Cortex of kidney (tissue), 1 donor: Measurements from ENCODE around the gene ARFIP1.
"Not testable (repeated sequence)": the region's sequence is repeated elsewhere in the genome, so short reads cannot be mapped to it uniquely, and the experiment has no call there.

Experiments
- DNase-seq: peaks from one replicate; lab custom pipeline; 2025; lab: John Stamatoyannopoulos, UW

The ARFIP1 gene

GRCh38 chr4:152779513-152780266 is at the start of gene ARFIP1, which contains the start of gene TIGD4:
Gene ARFIP1, plus strand, starts transcription at chr4:152779954. Its CDS starts 49,680 bp downstream, at chr4:152829634.
Gene TIGD4, minus strand, starts transcription at chr4:152779730. Its CDS starts 8,726 bp downstream, at chr4:152771004.
- peak; percentile 85 for DNase-seq

- DNase-seq = no peak
These were observed 47.8 kb upstream of the ARFIP1 start for GRCh38 chr4:152731997-152732396.

GRCh38 chr4:152734015-152734698 is 45.6 kb upstream of the ARFIP1 start:
- no peak for DNase-seq

- DNase-seq = no peak
These were observed 45.1 kb upstream of the ARFIP1 start for GRCh38 chr4:152734699-152735050.

- no peak for DNase-seq
These were observed 44.3 kb upstream of the ARFIP1 start for GRCh38 chr4:152735396-152735859.

GRCh38 chr4:152735906-152736305 is 43.8 kb upstream of the ARFIP1 start:
- DNase-seq = no peak

GRCh38 chr4:152738827-152739226 is 40.9 kb upstream of the ARFIP1 start:
- DNase-seq = no peak

GRCh38 chr4:152747444-152747843 is 32.3 kb upstream of the ARFIP1 start:
- DNase-seq = no peak

- DNase-seq = no peak
These were observed 31.1 kb upstream of the ARFIP1 start for GRCh38 chr4:152748619-152749018.

GRCh38 chr4:152763796-152764195 is 16.0 kb upstream of the ARFIP1 start:
- DNase-seq = no peak

GRCh38 chr4:152765069-152765737 is 14.6 kb upstream of the ARFIP1 start:
- not testable (repeated sequence) for DNase-seq

GRCh38 chr4:152771741-152772533 is 7.8 kb upstream of the ARFIP1 start:
- no peak for DNase-seq

GRCh38 chr4:152773339-152773738 is 6.4 kb upstream of the ARFIP1 start:
- no peak for DNase-seq

- DNase-seq = no peak
These were observed 5.8 kb upstream of the ARFIP1 start for GRCh38 chr4:152773953-152774352.

- no peak for DNase-seq
These were observed 3.4 kb upstream of the ARFIP1 start for GRCh38 chr4:152776352-152776751.

- no peak for DNase-seq
These were observed 2.3 kb upstream of the ARFIP1 start for GRCh38 chr4:152777488-152777887.

- DNase-seq = no peak
These were observed 870 bp upstream of the ARFIP1 start for GRCh38 chr4:152778656-152779512.

GRCh38 chr4:152780267-152780778 is 569 bp downstream of the ARFIP1 start:
- DNase-seq = no peak

GRCh38 chr4:152784490-152785350 is 5.0 kb downstream of the ARFIP1 start:
- no peak for DNase-seq
